ENCODE data around the gene SORT1.
"Not testable (repeated sequence)": the region's sequence is repeated elsewhere in the genome, so short reads cannot be mapped to it uniquely, and the experiment has no call there.

Gene SORT1

DNA sequence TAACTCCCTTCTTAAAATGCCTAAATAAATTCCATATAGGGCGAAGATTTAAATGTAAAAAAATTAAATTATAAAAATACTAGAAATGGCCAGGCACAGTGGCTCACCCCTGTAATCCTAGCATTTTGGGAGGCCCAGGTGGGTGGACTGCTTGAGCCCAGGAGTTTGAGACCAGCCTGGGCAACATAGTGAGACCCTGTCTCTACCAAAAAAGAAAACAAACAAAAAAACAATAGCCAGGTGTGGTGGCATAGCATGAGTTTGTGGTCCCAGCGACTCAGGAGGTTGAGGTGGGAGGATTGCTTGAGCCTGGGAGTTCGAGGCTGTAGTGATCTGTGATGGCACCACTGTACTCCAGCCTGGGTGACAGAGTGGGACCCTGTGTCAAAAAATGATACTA, 17.8 kb downstream of the SORT1 start:
- intact Hi-C loops (cut with micrococcal nuclease) = no loop called here
- H3K4me3 Mint-ChIP-seq = no peak overlapping the region
- H3K27ac Mint-ChIP-seq = no peak overlapping the region
- H3K27me3 Mint-ChIP-seq = no peaks in the 10 kb centered on the region
- H3K4me1 Mint-ChIP-seq (ENCODE audit: low read depth) = peaks cover 39% of the 10 kb centered on the region
- peaks cover 23% of the 10 kb centered on the region for H3K36me3 Mint-ChIP-seq (ENCODE audit: low read depth)
- H3K9me3 Mint-ChIP-seq = no peaks in the 10 kb centered on the region

DNA sequence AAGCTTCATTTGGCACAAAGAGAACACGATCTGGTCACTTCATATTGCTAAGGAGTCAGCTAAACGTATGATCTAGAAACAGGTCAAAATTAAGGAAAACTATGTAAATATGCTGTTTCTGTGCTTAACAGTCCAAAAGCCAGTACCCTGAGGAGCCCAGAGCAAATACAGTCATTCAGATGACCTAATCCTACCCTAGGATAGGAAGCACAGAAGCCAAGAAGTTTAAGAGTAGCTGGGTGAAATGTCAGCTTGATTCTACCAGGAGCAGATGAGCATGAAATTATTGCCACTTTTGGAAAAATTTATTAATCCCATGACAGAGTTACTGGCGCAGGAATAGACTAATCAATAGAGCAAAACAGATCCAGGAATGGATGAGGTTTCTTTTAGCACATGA, 18.3 kb downstream of the SORT1 start:
- Mint-ChIP-seq H3K27me3 (no peaks in the 10 kb centered on the region), H3K9me3 (no peaks in the 10 kb centered on the region), H3K4me3 (no peak overlapping the region), H3K27ac (no peak overlapping the region), H3K4me1 (ENCODE audit: low read depth) (peaks cover 39% of the 10 kb centered on the region), H3K36me3 (ENCODE audit: low read depth) (peaks cover 28% of the 10 kb centered on the region)
- intact Hi-C loops (cut with micrococcal nuclease) = no loop called here

DNA sequence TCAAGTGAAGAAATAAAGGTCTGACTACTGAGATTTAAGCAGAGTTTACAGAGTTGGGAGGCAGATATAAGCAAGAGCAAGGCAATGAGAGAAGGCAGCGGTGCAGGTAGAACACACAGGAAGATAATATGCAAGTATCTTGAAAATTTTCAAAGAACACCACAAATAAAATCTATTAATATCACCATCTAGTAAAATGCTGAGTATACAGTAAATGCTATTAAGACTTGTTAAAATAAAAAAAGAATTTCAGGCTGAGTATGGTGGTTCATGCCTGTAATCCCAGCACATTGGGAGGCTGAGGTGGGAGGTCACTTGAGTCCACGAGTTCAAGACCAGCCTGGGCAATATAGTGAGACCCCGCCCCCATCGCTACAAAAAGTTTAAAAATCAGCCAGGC, 20.0 kb downstream of the SORT1 start:
- Mint-ChIP-seq H3K27me3 (no peaks in the 10 kb centered on the region), H3K36me3 (ENCODE audit: low read depth) (peaks cover 30% of the 10 kb centered on the region), H3K4me1 (ENCODE audit: low read depth) (peaks cover 38% of the 10 kb centered on the region), H3K27ac (no peak overlapping the region), H3K4me3 (no peak overlapping the region), H3K9me3 (no peaks in the 10 kb centered on the region)
- intact Hi-C loops (cut with micrococcal nuclease) = no loop called here

DNA sequence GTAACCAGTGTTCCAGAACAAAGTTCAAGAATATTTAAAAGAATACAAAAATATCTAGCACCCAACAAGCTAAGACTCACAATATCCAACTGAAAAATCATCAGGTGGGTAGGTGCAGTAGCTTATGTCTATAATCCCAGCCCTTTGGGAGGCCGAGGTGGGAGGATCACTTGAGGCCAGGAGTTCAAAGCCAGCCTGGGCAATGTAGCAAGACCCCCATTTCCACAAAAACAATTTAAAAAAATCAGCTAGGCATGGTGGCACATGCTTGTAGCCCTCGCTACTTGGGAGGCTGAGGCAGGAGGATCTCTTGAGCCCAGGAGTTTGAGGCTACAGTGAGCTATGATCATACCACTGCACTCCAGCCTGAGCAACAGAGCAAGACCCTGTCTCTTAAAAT, 24.0 kb downstream of the SORT1 start:
- intact Hi-C loops (cut with micrococcal nuclease) = loop anchor here (2.0 kb wide), 1 partner anchor 17 kb away; no protein-coding TSS in a partner anchor
- H3K4me1 Mint-ChIP-seq (ENCODE audit: low read depth) = peaks cover 68% of the 10 kb centered on the region
- H3K27me3 Mint-ChIP-seq, H3K4me3 Mint-ChIP-seq, H3K9me3 Mint-ChIP-seq: not testable (repeated sequence)
- H3K36me3 Mint-ChIP-seq (ENCODE audit: low read depth) = peaks cover 20% of the 10 kb centered on the region
- peak overlapping the region; percentile 86 for H3K27ac Mint-ChIP-seq

DNA sequence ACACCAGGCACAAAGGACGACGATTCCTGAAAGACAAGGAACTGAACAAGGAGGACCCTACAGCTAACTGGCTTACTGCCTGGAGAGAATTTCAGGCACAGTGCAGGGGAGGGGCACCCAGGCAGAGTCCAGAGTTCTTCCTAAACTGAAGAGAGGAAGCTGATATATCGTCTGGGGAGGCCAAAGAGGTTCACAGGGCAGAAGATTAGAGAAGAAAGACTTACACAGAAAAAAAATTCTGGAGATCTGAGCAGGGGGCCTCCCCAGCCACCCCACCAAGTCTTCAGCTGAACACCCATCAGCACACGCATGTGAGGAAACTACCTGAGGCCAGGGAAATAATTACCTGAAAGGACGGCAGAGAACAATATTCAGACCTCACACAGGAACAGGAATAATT, 24.6 kb downstream of the SORT1 start:
- intact Hi-C loops (cut with micrococcal nuclease) = loop anchor here (2.0 kb wide), 1 partner anchor 18 kb away; no protein-coding TSS in a partner anchor
- H3K36me3 Mint-ChIP-seq (ENCODE audit: low read depth) = peaks cover 20% of the 10 kb centered on the region
- no peaks in the 10 kb centered on the region for H3K9me3 Mint-ChIP-seq
- H3K4me1 Mint-ChIP-seq (ENCODE audit: low read depth) = peaks cover 71% of the 10 kb centered on the region
- H3K4me3 Mint-ChIP-seq = peak overlapping the region; percentile 40
- peak overlapping the region; percentile 86 for H3K27ac Mint-ChIP-seq
- no peaks in the 10 kb centered on the region for H3K27me3 Mint-ChIP-seq

DNA sequence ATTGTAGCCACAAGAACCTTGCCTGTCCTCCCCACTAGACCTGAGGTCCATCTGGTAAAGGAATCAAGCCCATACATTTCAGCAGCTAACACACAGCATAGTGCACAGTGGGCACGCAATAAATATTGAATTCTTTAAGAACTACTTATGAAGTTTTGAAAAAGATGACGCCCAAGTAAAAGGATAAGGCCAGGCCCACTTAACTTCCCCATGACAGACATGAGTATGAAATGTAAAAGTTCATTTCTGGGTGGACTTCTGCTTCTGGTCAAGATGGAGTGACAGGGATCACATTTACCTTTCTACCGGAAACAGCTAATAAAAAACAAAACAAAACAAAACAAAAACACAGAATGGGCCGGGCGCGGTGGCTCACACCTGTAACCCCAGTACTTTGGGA, 25.4 kb downstream of the SORT1 start:
- H3K4me1 Mint-ChIP-seq (ENCODE audit: low read depth) = peaks cover 77% of the 10 kb centered on the region
- peak overlapping the region; percentile 86 for H3K27ac Mint-ChIP-seq
- intact Hi-C loops (cut with micrococcal nuclease) = loop anchor here (2.0 kb wide), 1 partner anchor 19 kb away; no protein-coding TSS in a partner anchor
- H3K9me3 Mint-ChIP-seq = no peaks in the 10 kb centered on the region
- H3K27me3 Mint-ChIP-seq = no peaks in the 10 kb centered on the region
- no peak overlapping the region for H3K4me3 Mint-ChIP-seq
- H3K36me3 Mint-ChIP-seq (ENCODE audit: low read depth) = peaks cover 25% of the 10 kb centered on the region

DNA sequence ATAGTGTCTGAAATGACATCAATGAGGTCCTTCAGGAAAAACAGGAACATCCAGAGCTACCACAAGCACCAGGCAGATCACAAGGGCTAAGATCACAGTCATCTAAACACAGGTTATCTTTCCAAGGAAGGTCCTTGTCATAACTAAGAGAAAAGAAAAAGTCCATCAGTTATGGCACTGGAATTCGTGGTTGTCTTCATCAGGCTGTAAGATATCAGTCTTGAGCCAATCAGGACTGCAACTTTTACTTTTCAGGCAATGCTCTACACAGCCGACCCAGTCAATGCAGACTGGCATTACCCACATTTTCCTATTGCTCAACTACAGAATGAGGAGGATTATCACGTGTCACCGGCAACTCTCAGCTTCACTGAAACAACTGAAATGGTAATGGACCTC, 26.4 kb downstream of the SORT1 start:
- Mint-ChIP-seq H3K27ac (peak overlapping the region; percentile 86), H3K4me3 (peak overlapping the region; percentile 21), H3K36me3 (ENCODE audit: low read depth) (peaks cover 35% of the 10 kb centered on the region), H3K27me3 (no peaks in the 10 kb centered on the region), H3K4me1 (ENCODE audit: low read depth) (peaks cover 82% of the 10 kb centered on the region), H3K9me3 (no peaks in the 10 kb centered on the region)
- intact Hi-C loops (cut with micrococcal nuclease) = no loop called here

DNA sequence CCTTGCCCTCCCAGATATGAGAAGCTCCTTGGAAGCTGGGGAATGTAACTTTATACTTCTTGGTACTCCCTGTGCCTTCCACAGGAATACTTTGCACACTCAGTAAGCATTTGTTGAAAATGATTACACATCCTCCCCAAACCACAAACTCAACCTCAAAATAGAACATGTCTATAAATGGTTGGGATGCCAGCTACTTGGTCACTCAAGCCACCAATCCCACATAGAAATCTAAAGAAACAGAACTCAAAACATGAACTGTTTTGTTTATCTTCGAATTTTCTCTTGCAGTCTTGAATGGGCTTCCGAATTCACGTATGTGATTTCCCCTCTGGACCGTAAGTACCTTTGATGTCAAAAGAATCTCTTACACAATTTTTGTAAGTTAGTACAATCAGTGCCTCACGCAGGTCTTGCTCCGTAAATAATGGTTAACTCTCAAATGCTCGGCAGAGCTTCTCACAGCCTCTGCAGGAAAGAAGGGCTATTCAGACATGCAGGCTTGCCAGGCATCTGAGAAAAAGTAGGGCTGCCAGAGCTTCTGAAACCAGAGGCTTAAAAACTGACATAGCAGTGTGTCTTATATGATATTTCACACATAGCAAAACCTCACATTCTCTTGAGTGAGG, 26.9 kb downstream of the SORT1 start:
- Mint-ChIP-seq H3K4me1 (ENCODE audit: low read depth) (peaks cover 79% of the 10 kb centered on the region), H3K4me3 (peak overlapping the region; percentile 21), H3K27me3 (no peaks in the 10 kb centered on the region), H3K36me3 (ENCODE audit: low read depth) (peaks cover 35% of the 10 kb centered on the region), H3K27ac (peak overlapping the region; percentile 86), H3K9me3 (no peaks in the 10 kb centered on the region)
- intact Hi-C loops (cut with micrococcal nuclease) = no loop called here

DNA sequence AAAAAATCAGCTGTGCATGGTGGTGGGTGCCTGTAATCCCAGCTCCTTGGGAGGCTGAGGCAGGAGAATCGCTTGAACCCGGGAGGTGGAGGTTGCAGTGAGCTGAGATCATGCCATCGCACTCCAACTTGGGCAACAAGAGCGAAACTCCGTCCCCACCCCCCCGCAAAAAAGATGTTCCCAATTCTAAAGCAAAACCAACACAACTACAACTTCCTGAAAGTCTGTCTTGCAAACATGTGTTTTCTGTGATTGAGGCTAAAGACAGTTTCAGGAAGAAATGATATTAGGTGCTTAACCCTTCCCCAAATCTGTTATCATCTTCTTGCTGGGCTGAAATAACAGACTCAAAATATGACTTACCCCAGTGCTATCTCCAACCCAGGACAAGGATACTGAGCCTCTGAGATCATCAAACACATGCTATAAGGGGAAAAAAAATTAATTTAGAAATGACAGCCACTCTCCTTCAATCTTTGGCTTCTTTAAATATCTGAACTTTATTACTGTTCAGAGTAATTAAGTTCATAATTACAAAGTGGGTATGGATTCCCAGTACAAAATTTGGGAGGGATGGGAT, 28.5 kb downstream of the SORT1 start:
- H3K27ac Mint-ChIP-seq = peak overlapping the region; percentile 81
- H3K9me3 Mint-ChIP-seq = no peaks in the 10 kb centered on the region
- peak overlapping the region; percentile 51 for H3K4me3 Mint-ChIP-seq
- intact Hi-C loops (cut with micrococcal nuclease) = no loop called here
- H3K36me3 Mint-ChIP-seq (ENCODE audit: low read depth) = peaks cover 34% of the 10 kb centered on the region
- peaks cover 71% of the 10 kb centered on the region for H3K4me1 Mint-ChIP-seq (ENCODE audit: low read depth)
- no peaks in the 10 kb centered on the region for H3K27me3 Mint-ChIP-seq

DNA sequence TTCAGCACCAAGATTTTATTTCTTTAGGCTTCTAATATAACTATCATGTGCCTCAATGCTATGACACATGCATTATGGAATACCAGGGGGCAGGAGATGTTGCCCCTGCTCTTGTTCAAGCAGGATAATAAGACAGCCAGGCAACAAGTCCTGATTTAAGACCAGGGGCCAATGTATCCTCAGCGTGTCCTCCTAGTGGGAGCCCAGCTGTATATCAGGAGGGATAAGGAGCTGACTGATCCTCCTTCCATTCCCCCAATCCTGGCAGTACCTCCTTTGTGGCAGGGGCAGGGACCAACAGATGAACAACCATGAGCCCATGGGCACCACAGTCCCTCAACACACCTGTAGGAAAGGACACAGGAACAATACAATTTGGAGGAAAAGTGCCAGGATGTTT, 29.3 kb downstream of the SORT1 start:
- peak overlapping the region; percentile 81 for H3K27ac Mint-ChIP-seq
- H3K27me3 Mint-ChIP-seq = no peaks in the 10 kb centered on the region
- no peak overlapping the region for H3K4me3 Mint-ChIP-seq
- intact Hi-C loops (cut with micrococcal nuclease) = no loop called here
- no peaks in the 10 kb centered on the region for H3K9me3 Mint-ChIP-seq
- peaks cover 71% of the 10 kb centered on the region for H3K4me1 Mint-ChIP-seq (ENCODE audit: low read depth)
- H3K36me3 Mint-ChIP-seq (ENCODE audit: low read depth) = peaks cover 35% of the 10 kb centered on the region

DNA sequence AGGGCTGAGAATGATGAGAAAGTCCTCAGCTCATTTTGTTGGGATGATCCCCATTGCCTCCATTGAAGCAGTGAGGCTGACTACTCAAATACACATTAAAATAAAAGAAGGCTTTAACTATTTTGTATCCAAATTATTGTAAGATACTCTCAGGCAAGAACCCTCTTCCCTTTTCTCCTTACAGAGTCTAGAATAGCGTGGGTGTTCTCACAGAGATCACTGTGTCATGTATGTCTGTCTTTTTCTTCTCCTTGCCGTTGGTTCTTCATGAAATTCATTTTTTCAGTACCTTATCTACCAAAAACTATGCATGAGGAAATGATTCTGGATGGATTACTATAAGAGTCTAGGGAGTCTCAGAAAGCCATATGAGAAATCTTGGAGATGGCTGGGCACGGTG, 30.1 kb downstream of the SORT1 start:
- Mint-ChIP-seq H3K4me3 (no peak overlapping the region), H3K27ac (peak overlapping the region; percentile 30)
- intact Hi-C loops (cut with micrococcal nuclease) = no loop called here

DNA sequence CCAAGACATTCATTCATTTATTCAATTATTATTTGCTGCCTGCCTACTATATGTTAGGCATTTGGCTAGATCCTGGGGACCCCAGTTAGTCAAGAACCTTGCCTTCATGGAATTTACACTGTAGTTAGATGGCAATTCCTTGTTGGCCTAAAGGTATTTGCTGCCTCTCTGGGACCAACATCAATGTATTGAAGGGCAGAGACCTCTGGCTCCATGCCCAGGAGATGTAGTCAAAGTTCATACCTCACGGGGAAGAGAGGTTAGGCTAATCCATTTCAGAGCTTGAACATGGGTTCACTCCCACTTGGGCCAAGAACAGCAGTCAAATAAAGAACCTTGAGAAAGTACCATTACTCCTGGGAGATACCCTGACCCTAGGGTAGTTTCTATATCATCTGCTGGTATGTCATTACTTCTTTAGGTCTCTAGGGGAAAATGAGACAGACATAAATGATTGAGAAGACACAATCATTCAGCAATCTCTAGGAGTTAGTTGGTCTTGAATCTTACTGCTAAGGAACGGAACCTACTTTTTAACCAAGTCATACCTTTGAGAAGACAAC, 32.0 kb downstream of the SORT1 start:
- Mint-ChIP-seq H3K9me3 (no peaks in the 10 kb centered on the region), H3K27me3 (no peaks in the 10 kb centered on the region), H3K27ac (no peak overlapping the region), H3K4me3 (no peak overlapping the region), H3K36me3 (ENCODE audit: low read depth) (peaks cover 35% of the 10 kb centered on the region), H3K4me1 (ENCODE audit: low read depth) (peaks cover 60% of the 10 kb centered on the region)
- intact Hi-C loops (cut with micrococcal nuclease) = no loop called here

More for the DNA sequence above, 30.1 kb downstream of the SORT1 start:
- Mint-ChIP-seq H3K4me1 (ENCODE audit: low read depth) (peaks cover 66% of the 10 kb centered on the region), H3K9me3 (no peaks in the 10 kb centered on the region), H3K27me3 (no peaks in the 10 kb centered on the region), H3K36me3 (ENCODE audit: low read depth) (peaks cover 35% of the 10 kb centered on the region)

DNA sequence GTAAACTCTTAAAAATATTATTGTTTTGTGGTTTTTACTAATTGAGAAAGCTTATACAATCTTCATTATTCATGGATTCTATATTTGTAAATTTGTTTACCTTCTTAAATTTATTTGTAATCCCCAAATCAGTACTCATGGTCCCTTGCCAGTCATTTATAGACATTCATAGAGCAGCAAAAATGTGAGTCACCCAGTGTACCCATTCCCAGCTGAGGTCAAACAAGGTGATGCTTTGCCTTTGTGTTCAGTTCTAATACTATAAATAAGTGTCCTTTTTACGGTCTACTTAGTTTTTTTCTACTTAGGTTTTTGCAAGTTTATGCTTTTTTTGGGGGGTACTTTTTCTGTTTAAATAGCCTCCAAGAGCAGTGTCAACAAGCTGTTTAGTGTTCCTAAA, 36.1 kb downstream of the SORT1 start:
- Mint-ChIP-seq H3K27me3 (no peaks in the 10 kb centered on the region), H3K4me3 (no peak overlapping the region), H3K36me3 (ENCODE audit: low read depth) (peaks cover 24% of the 10 kb centered on the region), H3K4me1 (ENCODE audit: low read depth) (peaks cover 36% of the 10 kb centered on the region), H3K27ac (peak overlapping the region; percentile 78), H3K9me3 (no peaks in the 10 kb centered on the region)
- intact Hi-C loops (cut with micrococcal nuclease) = loop anchor here (2.0 kb wide), 1 partner anchor 31 kb away; no protein-coding TSS in a partner anchor

DNA sequence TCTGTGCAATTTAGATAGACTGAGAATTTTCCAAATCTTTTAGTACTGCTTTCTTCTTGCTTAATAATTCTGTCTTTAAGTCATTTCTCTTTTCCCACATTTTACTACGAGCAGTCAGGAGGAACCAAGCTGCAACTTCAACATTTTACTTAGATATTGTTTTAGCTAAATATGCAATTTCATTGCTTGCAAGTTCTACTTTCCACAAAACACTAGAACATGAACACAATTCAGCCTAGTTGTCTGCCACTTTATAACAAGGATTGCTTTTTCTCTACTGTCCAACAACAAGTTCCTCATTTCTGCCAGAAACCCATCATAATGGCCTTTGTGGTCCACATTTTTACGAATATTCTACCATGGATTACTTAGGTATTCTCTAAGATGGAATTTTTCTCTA, 36.6 kb downstream of the SORT1 start:
- H3K36me3 Mint-ChIP-seq (ENCODE audit: low read depth) = peaks cover 18% of the 10 kb centered on the region

More for the DNA sequence above, 36.6 kb downstream of the SORT1 start:
- H3K27ac Mint-ChIP-seq = peak overlapping the region; percentile 78
- intact Hi-C loops (cut with micrococcal nuclease) = loop anchor here (2.0 kb wide), 1 partner anchor 32 kb away; no protein-coding TSS in a partner anchor
- no peaks in the 10 kb centered on the region for H3K9me3 Mint-ChIP-seq
- H3K4me3 Mint-ChIP-seq = no peak overlapping the region
- H3K27me3 Mint-ChIP-seq = no peaks in the 10 kb centered on the region
- H3K4me1 Mint-ChIP-seq (ENCODE audit: low read depth) = peaks cover 34% of the 10 kb centered on the region
